H9 (cell line): ENCODE measurements around the gene B9D2. TPM values are rescaled to one million over a fixed set of nuclear protein-coding genes. Genes with fewer than 3 reads are reported as not detected.
A peak's percentile ranks its signal among the peaks of the same experiment; 100 is the strongest.

Experiments used
- DNase-seq: peaks from one replicate; pipeline ENCODE4 v3.0.0-alpha.2; 2017
- H2AFZ ChIP-seq: one replicate; pipeline ENCODE4 v1.6.1; 2013; ENCODE audit warnings: mild to moderate bottlenecking, low read length, control low read depth, moderate library complexity
- H2AK5ac ChIP-seq: 2 replicates; pipeline ENCODE4 v1.6.1; 2013; ENCODE audit warnings: low read length, control low read depth, mixed read lengths; ENCODE audit not compliant: insufficient read length
- H2BK120ac ChIP-seq: one replicate; pipeline ENCODE4 v1.6.1; 2013; ENCODE audit warnings: low read depth, mild to moderate bottlenecking, low read length, control low read depth, inconsistent platforms; ENCODE audit not compliant: poor library complexity, severe bottlenecking
- H2BK12ac ChIP-seq: 2 replicates; pipeline ENCODE4 v1.6.1; 2013; ENCODE audit warnings: low read length, control low read depth, mixed read lengths, low read depth; ENCODE audit not compliant: insufficient read length
- H2BK15ac ChIP-seq: 2 replicates; pipeline ENCODE4 v1.6.1; 2013; ENCODE audit warnings: low read depth, low read length, control low read depth
- H2BK20ac ChIP-seq: one replicate; pipeline ENCODE4 v1.6.1; 2013; ENCODE audit warnings: low read depth, mild to moderate bottlenecking, low read length, control low read depth, inconsistent platforms; ENCODE audit not compliant: poor library complexity, severe bottlenecking
- H2BK5ac ChIP-seq: 2 replicates; pipeline ENCODE4 v1.6.1; 2013; ENCODE audit warnings: low read length, control low read depth, mixed read lengths; ENCODE audit not compliant: insufficient read length
- H3K14ac ChIP-seq: 2 replicates; pipeline ENCODE4 v1.6.1; 2013; ENCODE audit warnings: low read length, control low read depth; ENCODE audit not compliant: insufficient read depth
- H3K18ac ChIP-seq: 2 replicates; pipeline ENCODE4 v1.6.1; 2013; ENCODE audit warnings: low read depth, mild to moderate bottlenecking, mixed read lengths, low read length, control low read depth; ENCODE audit not compliant: insufficient read length
- H3K23ac ChIP-seq: 2 replicates; pipeline ENCODE4 v1.6.1; 2013; ENCODE audit warnings: low read length, control low read depth, mixed read lengths, low read depth; ENCODE audit not compliant: insufficient read length
- H3K23me2 ChIP-seq: 2 replicates; pipeline ENCODE4 v1.6.1; 2013; ENCODE audit warnings: low read depth, mild to moderate bottlenecking, mixed read lengths, low read length, control low read depth; ENCODE audit not compliant: insufficient read length, poor library complexity, severe bottlenecking
- H3K27ac ChIP-seq: 2 replicates; pipeline ENCODE4 v1.5.1; 2013; ENCODE audit warnings: low read length, control low read depth, mixed read lengths, low read depth; ENCODE audit not compliant: insufficient read length
- H3K27me3 ChIP-seq: 2 replicates; pipeline ENCODE4 v1.6.1; 2013; ENCODE audit warnings: low read length, control low read depth, inconsistent platforms; ENCODE audit not compliant: insufficient read depth
- H3K4ac ChIP-seq: 2 replicates; pipeline ENCODE4 v1.6.1; 2013; ENCODE audit warnings: low read depth, mild to moderate bottlenecking, control low read depth, inconsistent platforms, low read length, moderate library complexity
- H3K4me1 ChIP-seq: 2 replicates; pipeline ENCODE4 v1.6.1; 2013; ENCODE audit warnings: low read length, control low read depth, inconsistent platforms; ENCODE audit not compliant: insufficient read depth
- H3K4me2 ChIP-seq: 2 replicates; pipeline ENCODE4 v1.6.1; 2013; ENCODE audit warnings: low read length, control low read depth, mixed read lengths; ENCODE audit not compliant: insufficient read length, insufficient read depth
- H3K56ac ChIP-seq: 2 replicates; pipeline ENCODE4 v1.6.1; 2013; ENCODE audit warnings: low read depth, mild to moderate bottlenecking, mixed read lengths, low read length, control low read depth; ENCODE audit not compliant: insufficient read length
- H3K79me1 ChIP-seq: 2 replicates; pipeline ENCODE4 v1.6.1; 2013; ENCODE audit warnings: low read depth, mild to moderate bottlenecking, moderate library complexity, low read length, control low read depth, inconsistent platforms; ENCODE audit not compliant: insufficient read depth, poor library complexity, severe bottlenecking
- H3K79me2 ChIP-seq: 2 replicates; pipeline ENCODE4 v1.6.1; 2013; ENCODE audit warnings: low read length, control low read depth, inconsistent platforms; ENCODE audit not compliant: insufficient read depth
- H3K9ac ChIP-seq: 2 replicates; pipeline ENCODE4 v1.6.1; 2013; ENCODE audit warnings: low read length, control low read depth, mixed read lengths; ENCODE audit not compliant: insufficient read length; ENCODE audit errors: extremely low read depth
- H3K9me3 ChIP-seq: one replicate; pipeline ENCODE4 v1.6.1; 2013; ENCODE audit warnings: low read depth, low read length, inconsistent platforms; ENCODE audit not compliant: control insufficient read depth
- H3T11ph ChIP-seq: one replicate; pipeline ENCODE4 v1.6.1; 2013; ENCODE audit warnings: mild to moderate bottlenecking, low read length, control low read depth, inconsistent platforms
- H4K20me1 ChIP-seq: one replicate; pipeline ENCODE4 v1.6.1; 2013; ENCODE audit not compliant: control insufficient read depth, insufficient read length, insufficient read depth
- H4K5ac ChIP-seq: 2 replicates; pipeline ENCODE4 v1.6.1; 2013; ENCODE audit warnings: low read depth, mild to moderate bottlenecking, mixed read lengths, low read length, control low read depth; ENCODE audit not compliant: insufficient read length
- H4K8ac ChIP-seq: replicated peaks from 2 replicates; pipeline ENCODE4 v1.6.1; 2013; ENCODE audit warnings: low read length, control low read depth, mixed read lengths, low read depth; ENCODE audit not compliant: insufficient read length
- H4K91ac ChIP-seq: 2 replicates; pipeline ENCODE4 v1.6.1; 2013; ENCODE audit warnings: low read depth, mild to moderate bottlenecking, moderate library complexity, mixed read lengths, low read length, control low read depth; ENCODE audit not compliant: insufficient read length
- H3K27ac Mint-ChIP-seq, 3 experiments: 2 replicates in 2 of 3; 3 replicates in 1 of 3; pipeline ENCODE4 v1.8.0; 2020 to 2021; ENCODE audit warnings: mixed read lengths in 3 of 3, mild to moderate bottlenecking in 1 of 3, moderate library complexity in 1 of 3
- H3K27me3 Mint-ChIP-seq: 2 replicates; pipeline ENCODE4 v1.8.0; 2021; ENCODE audit warnings: low read depth, mild to moderate bottlenecking, moderate library complexity, mixed read lengths
- H3K36me3 Mint-ChIP-seq, 3 experiments: 2 replicates in 2 of 3; 3 replicates in 1 of 3; pipeline ENCODE4 v1.8.0; 2020 to 2021; ENCODE audit warnings: low read depth in 3 of 3, mixed read lengths in 3 of 3; ENCODE audit not compliant: insufficient read depth in 1 of 3
- H3K4me1 Mint-ChIP-seq, 2 experiments: 2 replicates each; pipeline ENCODE4 v1.8.0; 2020; ENCODE audit warnings: mixed read lengths in 2 of 2
- H3K4me3 Mint-ChIP-seq, 2 experiments: 2 replicates in 1 of 2; 3 replicates in 1 of 2; pipeline ENCODE4 v1.8.0; 2020 to 2021; ENCODE audit warnings: mild to moderate bottlenecking in 2 of 2, mixed read lengths in 2 of 2, moderate library complexity in 1 of 2
- H3K9me3 Mint-ChIP-seq, 2 experiments: 2 replicates in 1 of 2; 3 replicates in 1 of 2; pipeline ENCODE4 v1.8.0; 2020; ENCODE audit warnings: mild to moderate bottlenecking in 2 of 2, mixed read lengths in 2 of 2, moderate library complexity in 1 of 2
- WGBS: extraction: QIAGEN DNeasy Blood & Tissue Kit; methylation state at CpG from one replicate; pipeline ENCODE4 v1.1.7; 2013; ENCODE audit warnings: missing lambda C conversion rate, low lambda C conversion rate, mixed read lengths; ENCODE audit not compliant: insufficient read length; ENCODE audit errors: extremely low coverage; 5-methylcytosine and 5-hydroxymethylcytosine counted together
- total RNA-seq: library from RNA; stranded (reverse); gene quantifications from 2 replicates; pipeline ENCODE4 v1.2.1, GENCODE V29; 2021
- TF ChIP-seq, protein P1 (sequence below): fragments of 200-600 bp; sonication (generic); conservative IDR thresholded peaks from 3 replicates; pipeline ENCODE4 v1.8.0; 2021; ENCODE audit warnings: antibody characterized with exemption, mild to moderate bottlenecking

The B9D2 gene
- total RNA-seq, 1 experiment from 2014 or later = 4.8 TPM

DNA sequence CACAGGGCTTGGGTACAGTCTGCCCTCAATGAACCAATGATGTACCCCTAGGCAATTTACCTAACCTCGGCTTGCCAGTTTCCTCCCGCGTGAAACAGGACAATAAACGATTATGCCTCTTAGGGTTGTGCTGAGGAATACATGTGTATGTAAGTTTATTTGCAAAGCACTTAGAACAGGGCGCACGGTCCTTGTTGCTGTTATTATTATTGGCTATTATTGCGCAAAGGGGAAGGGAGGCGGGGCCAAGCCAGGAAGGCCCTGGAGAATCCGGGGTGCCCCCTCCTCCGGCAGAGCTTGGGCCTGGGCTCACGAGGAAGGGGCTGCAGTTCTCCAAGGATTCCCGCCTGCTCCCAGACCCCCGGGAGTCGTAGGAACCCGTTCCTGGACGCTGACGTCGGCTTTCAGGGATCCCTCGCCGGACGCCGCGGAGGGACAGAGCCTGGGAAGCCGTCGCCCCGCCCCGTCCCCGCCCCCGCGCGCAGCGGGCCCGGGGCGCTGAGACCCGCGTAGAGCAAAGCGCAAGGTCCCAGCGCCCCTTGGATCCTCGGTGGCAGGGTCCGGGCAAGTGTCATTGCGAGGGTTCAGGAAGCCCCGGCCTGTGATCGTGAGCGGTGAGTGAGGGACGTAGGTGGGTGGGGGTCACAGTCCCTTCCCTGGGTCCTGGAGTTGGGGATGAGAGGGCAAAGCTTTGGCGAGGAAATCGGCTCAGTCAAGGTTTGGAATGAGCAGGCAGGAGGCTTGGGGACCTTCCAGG, 12.5 kb upstream of the B9D2 start, which contains the start of gene TMEM91:
Gene TMEM91 (plus strand): TSS at position 293 of the 757 bp plus-strand sequence. CDS start 1,777 bp downstream, outside the sequence.
- H3K4me3 Mint-ChIP-seq = peak within 1 kb of the TSS; percentile 75 to 79
- H3K79me1 ChIP-seq = no peaks in the 10 kb centered on the region
- peak within 1 kb of the TSS in 2 of 3 experiments; percentile 6 to 25; a peak in 3 of 7 replicates for H3K27ac Mint-ChIP-seq
- no peak within 1 kb of the TSS for H2BK12ac ChIP-seq
- peak within 1 kb of the TSS; percentile 45 for H3K9ac ChIP-seq
- H3K27me3 Mint-ChIP-seq = peaks cover 9% of the 10 kb centered on the region
- H3K14ac ChIP-seq = peak within 1 kb of the TSS; percentile 70; the same call in 1 of the 2 replicates
- H4K20me1 ChIP-seq = no peaks in the 10 kb centered on the region
- no peak within 1 kb of the TSS for H3K27ac ChIP-seq
- no peak within 1 kb of the TSS for H3K18ac ChIP-seq
- no CpG with 5 or more reads among the region's 47 CpGs for WGBS
- H2AK5ac ChIP-seq = no peak within 1 kb of the TSS
- H3K9me3 ChIP-seq = no peaks in the 10 kb centered on the region
- H2BK15ac ChIP-seq = no peak within 1 kb of the TSS
- H3K4me1 Mint-ChIP-seq = peaks cover 12 to 19% of the 10 kb centered on the region in 2 experiments
- H2BK20ac ChIP-seq = no peak within 1 kb of the TSS
- no peak within 1 kb of the TSS for H2BK120ac ChIP-seq
- no peak within 1 kb of the TSS for H3K4ac ChIP-seq
- H3T11ph ChIP-seq = no peak within 1 kb of the TSS
- H3K9me3 Mint-ChIP-seq = no peaks in the 10 kb centered on the region; a peak in 1 of 5 replicates
- no peak within 1 kb of the TSS for H4K8ac ChIP-seq
- H2BK5ac ChIP-seq = no peak within 1 kb of the TSS
- H3K4me1 ChIP-seq = peaks cover 2% of the 10 kb centered on the region; the same call in 1 of the 2 replicates
- H3K23me2 ChIP-seq = peaks cover 7% of the 10 kb centered on the region
- no peaks in the 10 kb centered on the region for H3K27me3 ChIP-seq
- DNase-seq = peak; percentile 69
- no peaks in the 10 kb centered on the region; a peak in 1 of 7 replicates for H3K36me3 Mint-ChIP-seq
- peak within 1 kb of the TSS; percentile 96 for H3K4me2 ChIP-seq
- H4K91ac ChIP-seq = no peak within 1 kb of the TSS
- no peaks in the 10 kb centered on the region for H3K79me2 ChIP-seq
- H2AFZ ChIP-seq = peak within 1 kb of the TSS; percentile 53
- TF ChIP-seq, protein P1, sequence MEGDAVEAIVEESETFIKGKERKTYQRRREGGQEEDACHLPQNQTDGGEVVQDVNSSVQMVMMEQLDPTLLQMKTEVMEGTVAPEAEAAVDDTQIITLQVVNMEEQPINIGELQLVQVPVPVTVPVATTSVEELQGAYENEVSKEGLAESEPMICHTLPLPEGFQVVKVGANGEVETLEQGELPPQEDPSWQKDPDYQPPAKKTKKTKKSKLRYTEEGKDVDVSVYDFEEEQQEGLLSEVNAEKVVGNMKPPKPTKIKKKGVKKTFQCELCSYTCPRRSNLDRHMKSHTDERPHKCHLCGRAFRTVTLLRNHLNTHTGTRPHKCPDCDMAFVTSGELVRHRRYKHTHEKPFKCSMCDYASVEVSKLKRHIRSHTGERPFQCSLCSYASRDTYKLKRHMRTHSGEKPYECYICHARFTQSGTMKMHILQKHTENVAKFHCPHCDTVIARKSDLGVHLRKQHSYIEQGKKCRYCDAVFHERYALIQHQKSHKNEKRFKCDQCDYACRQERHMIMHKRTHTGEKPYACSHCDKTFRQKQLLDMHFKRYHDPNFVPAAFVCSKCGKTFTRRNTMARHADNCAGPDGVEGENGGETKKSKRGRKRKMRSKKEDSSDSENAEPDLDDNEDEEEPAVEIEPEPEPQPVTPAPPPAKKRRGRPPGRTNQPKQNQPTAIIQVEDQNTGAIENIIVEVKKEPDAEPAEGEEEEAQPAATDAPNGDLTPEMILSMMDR = no peak
- no peak within 1 kb of the TSS for H3K56ac ChIP-seq
- H3K23ac ChIP-seq = no peak within 1 kb of the TSS
- H4K5ac ChIP-seq = no peak within 1 kb of the TSS
